ENCODE measurements around the gene PNPO.

- TF ChIP-seq CTCF (conservative IDR thresholded peaks at IDR 0.05; ENCODE audit: low read depth, low read length) (no peak), EZH2 (IDR thresholded peaks at IDR 0.05; ENCODE audit: borderline replicate concordance, low read depth, low read length, poor library complexity, severe bottlenecking) (no peak)
Observed at GRCh38 chr17:47899643-47900042, 41.7 kb upstream of the PNPO start.
